ENCODE measurements around the gene C4A. TPM values are rescaled to one million over a fixed set of nuclear protein-coding genes. Genes with fewer than 3 reads are reported as not detected.
"Not testable (repeated sequence)": the region's sequence is repeated elsewhere in the genome, so short reads cannot be mapped to it uniquely, and the experiment has no call there.

The C4A gene
- total RNA-seq, 1 donor from 2014 or later = 1.3 TPM

DNA sequence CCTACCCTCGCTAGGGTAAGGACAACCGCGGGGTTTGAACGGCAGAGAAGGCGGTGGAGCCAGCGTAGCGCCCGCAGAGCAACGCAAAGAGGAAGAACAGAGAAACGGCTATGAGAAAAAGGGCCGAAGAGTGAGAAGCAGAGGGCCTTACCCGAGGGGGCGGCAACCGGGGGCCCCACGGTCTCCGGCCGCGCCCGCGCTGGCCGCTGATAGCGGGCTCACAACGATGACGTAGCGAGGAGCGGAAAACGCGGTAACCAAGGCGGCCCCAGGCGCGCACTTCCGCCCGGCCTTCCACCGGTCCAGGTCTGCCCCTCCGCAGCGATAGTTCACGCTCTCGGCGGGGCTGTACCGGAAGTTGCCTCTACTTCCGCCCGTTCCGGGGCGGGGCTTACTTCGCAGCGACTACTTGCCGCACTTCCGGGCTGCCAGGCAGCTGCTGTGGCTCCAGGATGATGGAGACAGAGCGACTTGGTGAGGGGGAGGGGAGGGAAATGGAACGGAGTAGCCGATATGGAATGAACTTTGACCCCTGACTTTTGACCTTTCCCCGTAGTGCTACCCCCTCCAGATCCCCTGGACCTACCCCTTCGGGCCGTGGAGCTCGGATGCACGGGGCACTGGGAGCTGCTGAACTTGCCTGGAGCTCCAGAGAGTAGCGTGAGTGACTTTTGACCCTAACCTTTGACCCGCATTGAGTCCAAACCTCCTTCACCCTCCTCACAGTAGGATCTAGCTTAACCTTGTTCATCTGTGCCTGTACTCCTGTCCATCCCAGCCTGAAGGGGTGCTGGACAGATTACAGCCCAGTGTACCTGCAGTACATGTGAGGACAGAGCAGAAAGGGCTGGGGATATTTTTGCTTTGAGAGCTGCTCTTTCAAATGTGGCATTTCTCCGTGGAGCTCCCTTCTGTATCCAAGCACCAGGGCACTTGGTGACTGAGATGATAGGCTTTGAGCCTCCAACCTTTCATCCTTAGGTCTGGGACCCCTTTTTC lies 22.8 kb upstream of the C4A start, which contains the start of the genes NELFE and SKIC2:
Gene NELFE, minus strand, starts transcription at position 231 of the 999 bp plus-strand sequence. CDS start 525 bp downstream, outside the sequence.
Gene SKIC2, plus strand, starts transcription at position 435 of the 999 bp plus-strand sequence. Its CDS starts 18 bp downstream, at position 453.
- peak; percentile 65 for DNase-seq (ENCODE audit: extremely low read depth, low read depth, low spot score)

DNA sequence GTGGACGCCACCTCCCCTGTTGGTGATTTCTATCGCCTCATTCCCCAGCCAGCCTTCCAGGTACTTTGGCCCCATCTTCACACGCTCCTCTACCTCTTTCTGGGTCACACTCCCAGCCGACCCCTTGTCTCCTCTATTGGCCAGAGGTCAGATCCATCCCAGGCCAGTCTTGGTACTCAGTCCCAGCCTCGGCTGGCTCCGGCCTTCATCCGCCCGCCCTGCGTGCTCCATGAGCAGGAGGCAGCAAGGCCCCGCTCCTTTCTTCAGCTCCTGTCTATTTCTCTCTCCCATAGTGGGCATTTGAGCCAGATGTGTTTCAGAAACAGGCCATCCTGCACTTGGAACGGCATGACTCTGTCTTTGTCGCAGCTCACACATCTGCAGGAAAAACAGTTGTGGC lies 20.2 kb upstream of the C4A start:
- no peak for DNase-seq (ENCODE audit: extremely low read depth, low read depth, low spot score)

DNA sequence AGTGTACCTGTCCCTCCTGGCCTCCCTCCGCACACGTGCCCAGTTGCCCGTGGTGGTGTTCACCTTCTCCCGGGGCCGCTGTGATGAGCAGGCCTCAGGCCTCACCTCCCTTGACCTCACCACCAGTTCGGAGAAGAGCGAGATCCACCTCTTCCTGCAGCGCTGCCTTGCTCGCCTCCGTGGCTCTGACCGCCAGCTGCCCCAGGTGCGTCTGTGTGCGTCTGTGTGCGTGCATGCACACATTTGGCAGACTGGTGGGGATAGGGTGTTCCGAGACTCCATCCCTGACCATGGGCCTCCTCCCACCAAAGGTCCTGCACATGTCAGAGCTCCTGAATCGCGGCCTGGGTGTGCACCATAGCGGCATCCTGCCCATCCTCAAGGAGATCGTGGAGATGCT lies 17.9 kb upstream of the C4A start:
- no peak for DNase-seq (ENCODE audit: extremely low read depth, low read depth, low spot score)

DNA sequence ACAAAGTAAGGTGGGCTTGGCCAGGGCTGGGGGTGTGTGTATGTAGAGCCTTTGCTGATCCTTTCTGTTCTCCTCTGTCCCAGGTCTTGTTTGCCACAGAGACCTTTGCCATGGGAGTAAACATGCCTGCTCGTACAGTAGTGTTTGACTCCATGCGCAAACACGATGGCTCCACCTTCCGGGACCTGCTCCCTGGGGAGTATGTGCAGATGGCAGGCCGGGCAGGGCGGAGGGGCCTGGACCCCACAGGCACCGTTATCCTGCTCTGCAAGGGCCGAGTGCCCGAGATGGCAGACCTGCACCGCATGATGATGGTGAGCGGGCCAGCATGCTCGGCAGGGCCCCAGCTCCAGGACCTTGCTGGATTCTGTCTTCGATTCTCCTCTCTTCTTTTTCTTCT lies 16.2 kb upstream of the C4A start:
- no peak for DNase-seq (ENCODE audit: extremely low read depth, low read depth, low spot score)

DNA sequence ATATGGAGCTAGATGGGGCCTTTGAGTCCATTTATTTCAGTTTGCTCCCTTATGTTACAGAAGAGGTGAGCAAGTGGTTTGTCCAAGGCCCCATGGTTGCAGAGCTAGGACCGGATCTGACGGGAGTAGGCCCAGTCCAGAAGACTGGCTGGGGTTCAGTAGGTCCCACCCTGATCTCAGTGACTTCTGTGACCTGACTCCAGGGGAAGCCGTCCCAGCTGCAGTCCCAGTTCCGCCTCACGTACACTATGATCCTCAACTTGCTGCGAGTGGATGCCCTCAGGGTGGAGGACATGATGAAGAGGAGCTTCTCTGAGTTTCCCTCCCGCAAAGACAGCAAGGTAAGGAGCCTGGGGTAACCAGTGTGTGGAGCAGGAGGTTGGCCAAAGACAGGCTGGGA lies 15.4 kb upstream of the C4A start:
- DNase-seq (ENCODE audit: extremely low read depth, low read depth, low spot score) = no peak

DNA sequence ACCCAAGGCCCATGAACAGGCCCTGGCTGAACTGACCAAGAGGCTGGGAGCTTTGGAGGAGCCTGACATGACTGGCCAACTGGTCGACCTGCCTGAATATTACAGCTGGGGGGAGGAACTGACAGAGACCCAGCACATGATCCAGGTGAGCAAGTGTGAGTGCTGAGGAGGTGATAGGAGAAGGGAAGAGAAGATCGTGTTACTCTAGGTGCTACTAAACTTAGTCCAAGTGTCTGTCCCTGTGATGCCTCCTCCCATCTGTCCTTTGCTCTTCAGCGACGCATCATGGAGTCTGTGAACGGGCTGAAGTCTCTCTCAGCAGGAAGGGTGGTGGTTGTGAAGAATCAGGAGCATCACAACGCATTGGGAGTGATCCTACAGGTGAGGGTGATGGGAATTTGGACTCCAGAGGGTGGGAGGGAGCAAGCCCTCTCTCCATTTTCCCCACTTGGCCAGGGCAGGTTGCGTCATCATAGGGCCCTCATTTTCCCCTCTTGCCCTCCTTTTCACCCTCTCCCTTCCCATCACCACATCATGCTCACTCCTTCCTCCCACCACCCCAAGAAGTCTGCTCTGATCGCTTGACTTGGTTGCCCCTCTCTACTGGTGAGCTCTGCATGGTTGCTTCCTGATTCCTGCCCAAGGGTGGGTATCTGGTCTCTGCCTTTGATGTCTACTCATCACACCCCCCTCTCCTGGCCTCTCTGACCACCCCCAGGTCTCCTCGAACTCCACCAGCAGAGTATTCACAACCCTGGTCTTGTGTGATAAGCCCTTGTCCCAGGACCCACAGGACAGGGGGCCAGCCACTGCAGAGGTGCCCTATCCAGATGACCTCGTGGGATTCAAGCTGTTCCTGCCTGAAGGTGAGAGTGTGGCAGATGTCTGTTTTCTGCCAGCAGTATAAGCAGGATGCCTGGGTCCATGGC lies 14.6 kb upstream of the C4A start:
- no peak for DNase-seq (ENCODE audit: extremely low read depth, low read depth, low spot score)

DNA sequence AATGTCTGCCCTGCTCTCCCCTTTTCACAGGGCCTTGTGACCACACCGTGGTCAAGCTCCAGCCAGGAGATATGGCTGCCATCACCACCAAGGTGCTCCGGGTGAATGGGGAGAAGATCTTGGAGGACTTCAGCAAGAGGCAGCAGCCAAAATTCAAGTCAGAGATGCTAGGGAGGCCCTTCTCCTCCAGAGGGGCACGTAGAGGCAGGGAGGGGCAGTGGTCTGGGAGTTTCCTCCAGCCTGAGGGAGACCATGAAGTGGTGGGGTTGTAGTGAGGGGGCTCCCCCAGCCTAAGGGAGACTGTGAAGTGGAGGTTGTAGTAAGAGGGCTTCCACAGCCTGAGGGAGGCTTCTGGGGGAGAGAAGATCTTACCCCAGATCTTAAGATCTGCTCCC lies 13.9 kb upstream of the C4A start:
- no peak for DNase-seq (ENCODE audit: extremely low read depth, low read depth, low spot score)

DNA sequence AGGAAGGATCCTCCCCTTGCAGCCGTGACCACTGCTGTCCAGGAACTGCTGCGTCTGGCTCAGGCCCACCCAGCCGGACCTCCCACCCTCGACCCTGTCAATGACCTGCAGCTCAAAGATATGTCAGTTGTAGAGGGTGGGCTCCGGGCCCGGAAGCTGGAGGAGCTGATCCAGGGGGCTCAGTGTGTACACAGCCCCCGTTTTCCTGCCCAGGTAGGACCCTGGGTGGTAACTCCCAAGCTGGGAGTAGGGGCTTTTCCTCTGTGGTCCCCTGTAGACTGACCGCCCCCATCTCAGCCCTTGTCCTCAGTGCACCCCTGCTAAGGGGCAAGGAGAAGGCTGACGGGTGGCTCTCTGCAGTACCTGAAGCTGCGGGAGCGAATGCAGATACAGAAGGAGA lies 13.5 kb upstream of the C4A start:
- no peak for DNase-seq (ENCODE audit: extremely low read depth, low read depth, low spot score)

DNA sequence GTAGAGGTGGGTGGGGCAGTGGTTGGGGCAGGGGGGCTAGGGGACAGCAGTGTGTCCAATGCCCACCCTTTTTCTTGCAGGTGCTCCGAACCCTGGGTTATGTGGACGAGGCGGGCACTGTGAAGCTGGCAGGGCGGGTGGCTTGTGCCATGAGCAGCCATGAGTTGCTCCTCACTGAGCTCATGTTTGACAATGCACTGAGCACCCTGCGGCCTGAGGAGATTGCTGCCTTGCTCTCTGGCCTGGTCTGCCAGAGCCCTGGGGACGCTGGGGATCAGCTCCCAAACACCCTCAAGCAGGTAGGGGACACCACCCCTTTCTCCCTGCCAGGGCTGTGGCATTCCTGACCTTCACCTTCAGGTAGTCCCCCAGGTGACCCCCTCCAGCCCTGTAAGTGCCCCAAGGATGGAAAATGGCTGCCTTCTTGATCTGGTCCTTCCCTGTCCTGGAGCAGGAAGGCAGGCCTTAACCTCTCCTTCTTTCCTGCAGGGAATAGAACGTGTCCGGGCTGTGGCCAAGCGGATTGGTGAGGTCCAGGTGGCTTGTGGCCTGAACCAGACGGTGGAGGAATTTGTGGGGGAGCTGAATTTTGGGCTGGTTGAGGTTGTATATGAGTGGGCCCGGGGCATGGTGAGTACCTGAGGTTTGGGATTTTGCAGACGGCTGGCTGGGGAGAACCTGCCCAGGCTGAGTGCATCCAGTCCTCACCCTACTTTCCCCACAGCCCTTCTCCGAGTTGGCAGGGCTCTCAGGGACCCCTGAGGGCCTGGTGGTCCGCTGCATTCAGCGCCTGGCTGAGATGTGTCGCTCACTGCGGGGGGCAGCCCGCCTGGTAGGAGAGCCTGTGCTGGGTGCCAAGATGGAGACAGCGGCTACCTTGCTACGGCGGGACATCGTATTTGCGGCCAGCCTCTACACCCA lies 12.8 kb upstream of the C4A start:
- no peak for DNase-seq (ENCODE audit: extremely low read depth, low read depth, low spot score)

DNA sequence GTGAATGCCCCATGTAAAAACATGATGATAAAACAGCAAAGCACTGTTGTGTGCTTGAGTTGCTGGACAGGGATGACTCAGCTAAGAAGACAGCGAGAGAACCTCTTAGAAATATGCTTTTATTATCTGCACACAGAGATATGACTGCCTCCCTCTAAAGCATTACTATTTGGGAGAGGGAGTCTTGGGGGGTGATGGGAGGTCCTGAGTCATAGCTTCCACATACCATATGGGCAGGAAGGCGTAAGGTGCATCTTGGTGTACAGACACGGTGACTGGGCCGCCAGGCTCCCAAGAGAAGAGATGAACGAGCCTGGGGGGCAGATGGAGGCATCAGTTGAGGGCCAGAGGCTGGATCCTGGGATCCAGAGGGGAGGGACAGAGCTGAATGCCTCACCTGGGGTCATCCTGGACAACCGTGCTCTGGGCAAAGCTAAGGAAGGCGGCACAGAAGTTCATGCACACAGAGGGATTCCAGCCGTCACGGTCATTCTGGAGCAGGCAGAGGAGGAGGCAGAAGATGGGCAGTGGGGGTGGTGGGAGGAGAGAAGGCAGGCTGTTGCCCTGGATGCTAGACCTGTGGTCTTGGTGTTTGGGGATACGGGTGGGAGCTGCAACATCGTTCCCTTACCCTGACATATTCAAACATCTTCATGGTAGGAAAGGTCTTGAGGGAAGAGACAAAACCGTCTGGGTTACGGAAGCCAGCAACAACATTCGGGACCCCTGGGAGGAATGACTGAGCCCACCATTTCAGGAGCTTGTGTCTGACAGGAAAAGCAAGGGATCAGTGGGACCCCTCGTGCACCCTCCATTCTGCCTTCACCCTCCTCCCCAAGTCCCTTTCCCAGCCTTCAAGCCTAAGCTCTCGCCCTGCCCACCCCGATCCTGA lies 11.9 kb upstream of the C4A start:
- DNase-seq (ENCODE audit: extremely low read depth, low read depth, low spot score) = no peak

DNA sequence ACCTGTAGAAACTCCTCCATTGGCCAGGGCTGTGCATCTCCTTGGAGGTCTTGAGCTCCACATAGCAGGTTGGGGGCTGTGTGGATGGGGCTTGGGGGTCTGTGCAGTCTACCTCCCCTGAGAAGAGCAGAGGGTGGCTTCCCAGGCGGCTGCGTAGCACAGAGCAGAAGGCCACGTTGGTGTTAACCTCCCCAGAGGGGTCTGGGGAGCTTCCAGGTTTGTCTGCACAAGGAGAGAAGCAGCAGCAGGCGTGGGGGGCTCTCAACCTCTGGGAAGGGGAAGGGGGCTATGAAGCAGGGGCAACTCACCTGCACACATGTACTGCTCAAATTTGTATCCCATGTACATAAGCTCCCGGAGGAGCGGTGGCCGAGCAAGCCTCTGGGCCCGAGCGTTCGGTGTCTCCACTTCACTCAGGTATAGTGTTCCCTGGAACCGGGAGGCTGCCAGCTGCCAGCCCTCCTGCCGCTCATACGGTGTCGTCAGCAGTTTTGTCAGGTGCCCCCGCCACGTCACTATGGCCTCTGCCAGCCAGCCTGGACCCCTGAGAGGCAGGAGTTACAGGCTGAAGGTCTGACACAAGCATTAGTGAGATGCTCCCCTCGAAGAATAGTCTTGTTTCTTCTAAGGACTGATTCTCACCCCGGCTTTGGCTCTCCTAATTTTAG lies 11.1 kb upstream of the C4A start:
- no peak for DNase-seq (ENCODE audit: extremely low read depth, low read depth, low spot score)

DNA sequence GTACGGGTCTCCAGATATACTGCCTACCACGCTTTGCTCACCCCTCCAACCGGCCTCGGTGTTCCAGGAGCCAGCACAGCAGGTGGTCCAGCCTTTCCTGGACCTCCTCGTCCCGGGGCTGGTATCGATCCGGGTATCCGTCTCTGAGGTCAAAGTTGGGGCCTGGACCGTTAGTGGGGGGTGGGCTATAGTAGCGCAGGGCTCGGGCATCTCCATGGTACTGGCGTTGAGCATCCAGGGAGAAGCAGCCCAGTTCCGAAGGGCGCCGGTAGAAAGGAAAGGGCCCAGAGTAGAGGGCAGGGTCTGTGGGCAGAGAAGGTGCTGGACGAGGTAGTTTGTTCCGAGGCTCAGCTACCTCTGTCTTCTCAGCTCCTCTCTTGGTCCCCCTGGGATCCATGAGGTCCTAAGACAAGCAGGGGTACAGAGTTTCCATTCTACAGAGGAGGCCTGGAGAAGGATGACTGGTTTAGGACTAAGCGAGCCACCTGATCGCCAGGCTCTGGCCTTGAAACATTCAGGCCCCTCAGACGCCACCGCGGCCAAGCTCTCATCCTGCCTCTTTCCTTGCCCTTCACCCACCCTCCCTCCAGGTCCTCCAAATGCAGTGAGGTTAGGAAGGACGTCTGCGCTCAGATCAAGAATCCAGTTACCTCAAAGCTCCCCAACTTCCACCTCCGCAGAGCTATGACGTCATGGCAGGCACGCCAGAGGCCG lies 10.4 kb upstream of the C4A start:
- no peak for DNase-seq (ENCODE audit: extremely low read depth, low read depth, low spot score)

DNA sequence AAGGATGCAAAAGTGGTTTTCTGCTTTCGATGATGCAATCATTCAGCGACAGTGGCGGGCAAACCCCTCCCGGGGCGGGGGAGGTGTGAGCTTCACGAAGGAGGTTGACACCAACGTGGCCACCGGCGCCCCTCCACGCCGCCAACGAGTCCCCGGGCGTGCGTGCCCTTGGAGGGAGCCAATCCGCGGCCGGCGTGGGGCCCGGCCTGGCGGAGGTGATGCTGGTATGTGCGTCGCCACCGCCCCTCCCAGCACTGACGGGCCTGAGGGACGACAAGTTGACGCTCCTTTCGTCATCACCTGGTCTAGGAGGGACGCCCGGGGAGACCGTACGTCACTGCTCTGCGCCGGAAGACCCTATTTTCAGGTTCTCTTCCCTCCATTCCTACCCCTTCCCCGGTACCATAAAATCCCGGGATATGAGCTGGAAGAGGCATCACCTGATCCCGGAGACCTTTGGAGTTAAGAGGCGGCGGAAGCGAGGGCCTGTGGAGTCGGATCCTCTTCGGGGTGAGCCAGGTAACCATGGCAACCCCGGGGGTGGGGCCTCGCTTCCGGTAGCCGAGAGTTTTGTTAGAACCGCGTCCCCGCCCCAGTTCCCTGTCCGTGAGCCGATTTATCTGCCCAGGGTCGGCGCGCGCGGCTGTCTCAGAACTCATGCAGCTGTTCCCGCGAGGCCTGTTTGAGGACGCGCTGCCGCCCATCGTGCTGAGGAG lies 9.7 kb upstream of the C4A start, which contains the start of gene DXO:
Gene DXO, minus strand, starts transcription at position 146 of the 716 bp plus-strand sequence. CDS start 463 bp downstream, outside the sequence.
- DNase-seq (ENCODE audit: extremely low read depth, low read depth, low spot score) = peak; percentile 88

DNA sequence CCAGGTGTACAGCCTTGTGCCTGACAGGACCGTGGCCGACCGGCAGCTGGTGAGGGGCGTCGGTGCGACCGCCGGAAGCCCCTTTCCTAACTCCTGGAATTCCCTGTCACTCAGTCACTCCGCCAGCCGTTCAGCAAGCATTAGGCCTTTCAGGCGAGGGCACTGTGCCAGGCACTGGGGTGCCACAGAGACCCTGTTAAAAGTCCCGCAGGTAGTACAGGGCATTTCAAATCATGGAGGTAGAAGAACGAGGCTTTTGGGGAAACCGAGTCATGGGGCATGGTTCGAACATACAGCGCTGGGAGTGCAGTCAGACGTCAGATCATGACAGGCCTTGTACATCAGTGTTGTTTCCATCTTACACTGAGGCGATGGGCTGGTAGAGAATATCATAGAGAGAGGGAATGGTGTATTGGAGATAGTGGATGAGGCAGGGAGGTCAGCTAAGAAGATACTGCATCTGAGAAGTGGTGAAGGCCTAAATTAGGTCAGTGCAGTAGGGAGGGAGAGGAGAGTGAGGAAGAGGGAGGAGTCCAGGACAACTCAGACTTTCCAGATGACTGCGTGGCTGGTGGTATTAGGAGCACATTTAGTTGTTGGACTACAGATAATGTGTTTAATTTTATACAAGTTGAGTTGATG lies 9.0 kb upstream of the C4A start:
- no peak for DNase-seq (ENCODE audit: extremely low read depth, low read depth, low spot score)

DNA sequence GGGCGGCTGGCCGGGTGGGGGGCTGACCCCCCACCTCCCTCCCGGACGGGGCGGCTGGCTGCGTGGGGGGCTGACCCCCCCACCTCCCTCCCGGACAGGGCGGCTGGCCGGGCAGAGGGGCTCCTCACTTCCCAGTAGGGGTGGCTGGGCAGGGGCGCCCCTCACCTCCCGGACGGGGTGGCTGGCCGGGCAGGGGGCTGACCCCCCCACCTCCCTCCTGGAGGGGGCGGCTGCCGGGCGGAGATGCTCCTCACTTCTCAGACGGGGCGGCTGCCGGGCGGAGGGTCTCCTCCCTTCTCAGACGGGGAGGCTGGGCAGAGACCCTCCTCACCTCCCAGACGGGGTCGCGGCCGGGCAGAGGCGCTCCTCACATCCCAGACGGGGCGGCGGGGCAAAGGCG lies 5.8 kb upstream of the C4A start:
- not testable (repeated sequence) for DNase-seq (ENCODE audit: extremely low read depth, low read depth, low spot score)

DNA sequence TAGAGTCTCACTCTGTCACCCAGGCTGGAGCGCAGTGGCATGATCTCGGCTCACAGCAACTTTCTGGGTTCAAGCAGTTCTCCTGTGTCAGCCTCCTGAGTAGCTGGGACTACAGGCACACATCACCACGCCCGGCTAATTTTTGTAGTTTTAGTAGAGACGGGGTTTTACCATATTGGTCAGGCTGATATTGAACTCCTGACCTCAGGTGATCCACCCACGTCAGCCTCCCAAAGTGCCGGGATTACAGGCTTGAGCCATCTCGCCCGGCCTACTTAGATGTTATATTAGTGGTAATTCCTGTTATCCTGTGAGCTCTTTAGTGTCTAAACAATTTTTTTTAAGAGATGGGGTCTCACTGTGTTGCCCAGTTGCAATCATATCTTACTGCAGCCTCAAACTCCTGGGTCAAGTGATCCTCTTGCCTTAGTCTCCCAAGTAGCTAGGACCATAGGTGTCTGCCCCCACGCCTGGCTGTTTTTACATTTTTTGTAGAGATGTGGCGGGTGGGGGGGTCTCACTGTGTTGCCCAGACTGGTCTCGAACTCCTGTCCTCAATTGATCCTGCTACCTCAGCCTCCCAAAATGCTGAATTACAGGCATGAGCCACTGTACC lies 3.9 kb upstream of the C4A start:
- DNase-seq (ENCODE audit: extremely low read depth, low read depth, low spot score) = no peak

Data from glomerular endothelial cell (primary cell).